Measurements from ENCODE around the gene RPL31. TPM values are rescaled to one million over a fixed set of nuclear protein-coding genes. Genes with fewer than 3 reads are reported as not detected.

The RPL31 gene
- total and polyA plus RNA-seq, 9 of the 15 experiments (the other 6 are each of a cell fraction or from before 2014, with no cell fraction given) = 1,176 to 6,037 (median 2,997) TPM

- no peak for TF ChIP-seq THAP7 (CRISPR knock-in tag; IDR thresholded peaks at IDR 0.05)
- TF ChIP-seq GTF3C2 (IDR thresholded peaks at IDR 0.05; ENCODE audit: borderline replicate concordance, extremely low read depth, insufficient read length) = no peak
- peak; percentile 85; the same call in 1 of the 2 replicates for TF ChIP-seq HDAC8 (tag; IDR thresholded peaks at IDR 0.05)
- no peak for TF ChIP-seq NCOA2 (IDR thresholded peaks at IDR 0.05; ENCODE audit: partially characterized antibody in 2 of 2)
- no peak for TF ChIP-seq SPI1 (IDR thresholded peaks at IDR 0.05; ENCODE audit: borderline replicate concordance, low read depth, low read length)
- 0 out of 2 replicates have a peak, but pooled peaks have one; percentile 19 for TF ChIP-seq CC2D1A (IDR thresholded peaks at IDR 0.05)
Observed at GRCh38 chr2:101038455-101039255, 36.6 kb downstream of the RPL31 start (continued).
